ENCODE measurements around the gene SPATA33.

Gene SPATA33

GRCh38 chr16:89709716-89710432 lies 52.2 kb downstream of the SPATA33 start:
- no peak for DNase-seq (ENCODE audit: low read depth)

- no peak for DNase-seq (ENCODE audit: low read depth)
Measured at GRCh38 chr16:89710709-89711564, 53.3 kb downstream of the SPATA33 start.

- DNase-seq (ENCODE audit: low read depth), result no peak
Measured at GRCh38 chr16:89711601-89712273, 54.1 kb downstream of the SPATA33 start.

DNA sequence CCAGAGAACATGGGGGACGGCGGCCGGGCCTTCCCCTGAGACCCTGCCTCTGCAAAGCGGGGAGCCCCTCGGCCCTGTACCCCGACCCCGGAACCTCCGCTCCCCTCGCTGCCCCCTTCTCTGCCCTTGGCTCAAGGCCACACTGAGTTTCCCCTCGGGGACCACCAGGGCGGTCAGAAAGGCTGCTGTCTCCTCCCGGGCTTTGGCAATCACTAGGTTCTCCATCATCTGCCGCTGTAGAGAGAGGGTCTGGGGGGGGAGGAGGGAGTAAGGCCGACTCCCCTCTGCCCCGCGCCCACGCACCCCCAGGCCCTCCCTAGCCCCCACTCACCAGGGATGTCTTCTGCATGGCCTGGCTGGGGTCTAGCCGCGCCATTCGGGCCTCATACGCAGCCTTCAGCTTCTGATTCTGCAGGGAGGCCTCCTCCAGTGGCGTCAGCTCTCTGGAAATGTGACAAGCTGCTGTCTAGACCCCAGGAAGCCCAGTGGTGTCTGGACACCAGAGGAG lies 54.7 kb downstream of the SPATA33 start:
- no peak for DNase-seq (ENCODE audit: low read depth)

GRCh38 chr16:89716493-89716892 lies 58.9 kb downstream of the SPATA33 start:
- DNase-seq (ENCODE audit: low read depth), result no peak

GRCh38 chr16:89716916-89717687 lies 59.5 kb downstream of the SPATA33 start:
- no peak for DNase-seq (ENCODE audit: low read depth)

GRCh38 chr16:89717688-89718505 lies 60.3 kb downstream of the SPATA33 start:
- no peak for DNase-seq (ENCODE audit: low read depth)
